GM12865 (cell line): ENCODE measurements around the gene KYAT1.

ENCODE experiments used
- DNase-seq: peaks from one replicate; pipeline ENCODE4 v3.0.0; 2010; ENCODE audit warnings: low read depth
- H3K4me3 ChIP-seq: 2 replicates; pipeline ENCODE4 v1.5.1; 2011; ENCODE audit warnings: mild to moderate bottlenecking, low read depth, low read length, control low read depth
- CTCF ChIP-seq: IDR thresholded peaks from 2 replicates; pipeline ENCODE4 v1.5.1; 2011; ENCODE audit warnings: low read length, control low read depth, low read depth, inconsistent platforms; ENCODE audit not compliant: insufficient read depth; ENCODE audit errors: missing control alignments

Gene KYAT1

GRCh38 chr9:128836509-128837145 is 45.1 kb downstream of the KYAT1 start:
- no peak for TF ChIP-seq CTCF
- no peak for DNase-seq
- H3K4me3 ChIP-seq: no peak overlapping the region

- TF ChIP-seq CTCF: no peak
- no peak for DNase-seq
- no peak overlapping the region for H3K4me3 ChIP-seq
Measured at GRCh38 chr9:128835246-128836210, 46.2 kb downstream of the KYAT1 start.

- no peak for DNase-seq
- TF ChIP-seq CTCF: no peak
- no peak overlapping the region for H3K4me3 ChIP-seq
Measured at GRCh38 chr9:128833696-128834095, 48.1 kb downstream of the KYAT1 start.

- peak within 1 kb of the TSS; percentile 95 for H3K4me3 ChIP-seq
Measured at GRCh38 chr9:128829477-128830251, 52.1 kb downstream of the KYAT1 start, which contains the start of gene SPOUT1. Gene SPOUT1, minus strand, starts transcription at chr9:128829794. Its CDS starts 14 bp downstream, at chr9:128829780.

DNA sequence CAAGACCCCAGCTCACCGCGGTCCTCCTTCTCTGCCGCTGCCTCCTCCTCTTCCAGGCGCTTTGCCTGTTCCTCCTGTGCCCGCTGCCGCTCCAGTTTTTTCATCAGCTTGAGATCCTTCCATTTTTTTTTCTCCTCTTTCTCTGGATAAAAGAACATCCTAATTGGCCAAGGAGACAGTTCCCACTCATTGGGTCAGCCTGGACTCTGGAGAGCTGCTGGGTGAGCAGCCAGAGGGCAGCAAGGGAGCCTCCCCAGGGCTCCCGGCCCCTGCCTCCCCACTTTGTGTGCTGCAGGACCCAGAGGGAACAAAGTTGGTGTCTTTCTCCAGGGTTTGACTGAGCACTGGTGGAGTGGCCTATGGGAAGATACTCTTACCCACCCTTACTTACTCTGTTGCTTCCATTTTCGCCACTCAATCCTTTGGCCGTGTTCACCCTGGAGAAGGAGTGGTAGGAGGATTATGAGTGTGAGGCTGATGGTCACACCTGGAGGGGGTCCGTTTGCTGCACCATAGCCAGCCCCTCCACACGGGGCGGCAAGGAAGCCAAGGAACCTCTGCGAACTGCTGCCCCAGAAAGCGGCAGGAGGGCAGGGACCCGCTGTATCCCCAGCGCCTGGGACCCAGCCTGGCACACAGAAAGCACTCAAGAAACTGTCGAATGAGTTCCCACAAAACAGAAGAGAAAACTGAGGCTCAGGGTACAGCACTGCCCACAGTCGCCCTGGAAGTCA is 52.9 kb downstream of the KYAT1 start:
- DNase-seq: no peak
- no peak for TF ChIP-seq CTCF

More at GRCh38 chr9:128829477-128830251, 52.1 kb downstream of the KYAT1 start, which contains the start of gene SPOUT1:
- DNase-seq: peak; percentile 96
- no peak for TF ChIP-seq CTCF

GRCh38 chr9:128828267-128828666 is 53.5 kb downstream of the KYAT1 start:
- DNase-seq: no peak
- TF ChIP-seq CTCF: no peak
- peak overlapping the region; percentile 95 for H3K4me3 ChIP-seq

More for the DNA sequence above, 52.9 kb downstream of the KYAT1 start:
- H3K4me3 ChIP-seq: peak overlapping the region; percentile 95
